Measurements from ENCODE around the gene FBXO5.
"Not testable (repeated sequence)": the region's sequence is repeated elsewhere in the genome, so short reads cannot be mapped to it uniquely, and the experiment has no call there.

Gene FBXO5

DNA sequence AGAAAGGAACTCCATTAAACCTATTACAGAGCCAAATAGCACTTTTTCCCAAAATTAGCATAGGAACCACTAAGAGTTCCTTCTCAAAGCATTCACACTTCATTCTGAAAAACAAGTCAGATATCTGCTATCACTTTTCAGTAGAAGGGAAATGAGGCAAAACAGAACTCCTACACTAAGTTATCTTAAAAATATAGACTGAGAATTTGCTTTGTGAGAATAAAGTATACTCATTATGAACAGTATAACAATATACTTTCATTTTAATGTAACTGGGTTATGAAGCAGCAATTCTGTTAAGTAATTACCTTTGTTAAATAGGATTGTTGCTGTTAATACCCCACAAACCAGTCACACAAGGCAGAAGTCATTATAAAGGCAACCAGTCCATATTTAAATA, 11.0 kb upstream of the FBXO5 start:
- TF ChIP-seq, protein P1, sequence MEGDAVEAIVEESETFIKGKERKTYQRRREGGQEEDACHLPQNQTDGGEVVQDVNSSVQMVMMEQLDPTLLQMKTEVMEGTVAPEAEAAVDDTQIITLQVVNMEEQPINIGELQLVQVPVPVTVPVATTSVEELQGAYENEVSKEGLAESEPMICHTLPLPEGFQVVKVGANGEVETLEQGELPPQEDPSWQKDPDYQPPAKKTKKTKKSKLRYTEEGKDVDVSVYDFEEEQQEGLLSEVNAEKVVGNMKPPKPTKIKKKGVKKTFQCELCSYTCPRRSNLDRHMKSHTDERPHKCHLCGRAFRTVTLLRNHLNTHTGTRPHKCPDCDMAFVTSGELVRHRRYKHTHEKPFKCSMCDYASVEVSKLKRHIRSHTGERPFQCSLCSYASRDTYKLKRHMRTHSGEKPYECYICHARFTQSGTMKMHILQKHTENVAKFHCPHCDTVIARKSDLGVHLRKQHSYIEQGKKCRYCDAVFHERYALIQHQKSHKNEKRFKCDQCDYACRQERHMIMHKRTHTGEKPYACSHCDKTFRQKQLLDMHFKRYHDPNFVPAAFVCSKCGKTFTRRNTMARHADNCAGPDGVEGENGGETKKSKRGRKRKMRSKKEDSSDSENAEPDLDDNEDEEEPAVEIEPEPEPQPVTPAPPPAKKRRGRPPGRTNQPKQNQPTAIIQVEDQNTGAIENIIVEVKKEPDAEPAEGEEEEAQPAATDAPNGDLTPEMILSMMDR (IDR thresholded peaks at IDR 0.05; ENCODE audit: extremely low read depth, insufficient read depth, missing control alignments), result no peak
- in situ Hi-C loops (cut with MboI; ENCODE audit: low pct_unique_long_range_greater_than_20kb, low sequenced_read_pairs, unreplicated experiment), result no loop called here
- DNase-seq (ENCODE audit: low spot score), result no peak

DNA sequence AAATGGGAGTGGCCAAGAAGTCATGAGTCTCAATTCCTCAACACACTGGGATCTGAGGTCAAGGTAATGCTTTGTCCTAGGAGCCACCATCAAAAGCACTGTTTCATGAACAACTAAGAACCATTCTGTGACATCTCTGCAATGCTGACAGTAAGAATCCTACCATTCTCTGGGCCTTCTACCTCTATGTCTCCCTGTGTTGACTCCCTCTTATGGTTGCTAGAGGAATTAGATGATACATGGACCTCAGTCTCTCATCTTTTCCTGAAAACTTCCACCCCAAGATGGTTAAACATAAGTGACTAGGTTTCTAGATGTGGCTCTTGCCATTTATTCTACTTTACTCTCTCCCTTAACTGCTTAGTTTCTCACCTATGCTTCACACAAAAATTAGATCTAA, 10.6 kb upstream of the FBXO5 start:
- TF ChIP-seq, protein P1 (IDR thresholded peaks at IDR 0.05; ENCODE audit: extremely low read depth, insufficient read depth, missing control alignments), result no peak
- in situ Hi-C loops (cut with MboI; ENCODE audit: low pct_unique_long_range_greater_than_20kb, low sequenced_read_pairs, unreplicated experiment), result no loop called here
- no peak for DNase-seq (ENCODE audit: low spot score)

DNA sequence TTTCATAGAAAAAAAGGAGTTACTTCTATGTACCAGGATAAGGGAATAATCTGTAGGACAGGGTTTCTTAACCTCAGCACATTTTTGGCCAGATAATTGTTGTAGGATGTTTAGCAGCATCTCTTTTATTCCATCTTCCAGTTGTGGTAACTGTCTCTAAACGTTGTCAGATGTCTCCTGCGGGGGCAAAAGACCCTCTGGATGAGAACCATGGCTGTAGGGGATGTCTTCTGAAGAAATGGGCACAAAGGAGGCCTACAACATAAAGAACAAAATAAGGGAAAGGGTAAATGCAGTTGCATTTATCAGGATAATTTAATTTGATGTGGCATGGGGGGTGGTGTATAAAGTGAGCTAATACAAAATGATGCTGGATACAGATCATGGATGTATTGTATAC, 4.1 kb upstream of the FBXO5 start:
- in situ Hi-C loops (cut with MboI; ENCODE audit: low pct_unique_long_range_greater_than_20kb, low sequenced_read_pairs, unreplicated experiment), result no loop called here
- no peak for DNase-seq (ENCODE audit: low spot score)
- TF ChIP-seq, protein P1 (IDR thresholded peaks at IDR 0.05; ENCODE audit: extremely low read depth, insufficient read depth, missing control alignments), result no peak

DNA sequence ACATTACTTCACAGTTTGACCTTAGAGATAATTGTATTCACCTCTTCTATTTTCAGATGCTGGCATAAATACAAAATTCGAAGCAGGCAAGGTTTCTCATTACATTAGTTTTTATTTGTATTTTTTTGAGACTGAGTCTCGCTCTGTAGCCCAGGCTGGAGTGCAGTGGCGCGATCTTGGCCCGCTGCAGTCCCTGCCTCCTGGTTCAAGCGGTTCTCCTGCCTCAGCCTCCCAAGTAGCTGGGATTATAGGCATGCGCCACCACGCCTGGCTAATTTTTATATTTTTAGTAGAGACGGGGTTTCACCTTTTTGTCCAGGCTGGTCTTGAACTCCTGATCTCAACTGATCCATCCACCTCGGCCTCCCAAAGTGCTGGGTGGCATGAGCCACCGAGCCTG, 2.5 kb upstream of the FBXO5 start:
- in situ Hi-C loops (cut with MboI; ENCODE audit: low pct_unique_long_range_greater_than_20kb, low sequenced_read_pairs, unreplicated experiment); DNase-seq (ENCODE audit: low spot score): not testable (repeated sequence)

DNA sequence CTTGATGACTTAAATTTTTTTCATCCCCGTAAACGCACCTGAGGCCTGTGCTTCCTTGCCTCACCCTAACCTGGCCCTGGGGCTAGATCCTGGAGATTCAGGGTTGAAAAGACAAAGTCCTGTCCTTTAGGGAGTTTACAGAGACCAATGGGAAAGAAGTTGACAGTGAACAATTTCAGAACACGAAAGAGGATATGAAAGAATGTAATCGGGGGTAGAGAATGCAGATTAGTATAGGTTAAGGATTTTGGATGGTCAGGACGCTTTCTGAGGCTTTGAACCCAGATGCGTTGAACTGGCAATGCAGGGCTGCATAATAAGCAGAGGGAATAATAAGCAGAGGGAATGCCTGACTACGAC, 1.7 kb upstream of the FBXO5 start:
- in situ Hi-C loops (cut with MboI; ENCODE audit: low pct_unique_long_range_greater_than_20kb, low sequenced_read_pairs, unreplicated experiment), result no loop called here
- peak; percentile 35 for DNase-seq (ENCODE audit: low spot score)
- TF ChIP-seq, protein P1 (IDR thresholded peaks at IDR 0.05; ENCODE audit: extremely low read depth, insufficient read depth, missing control alignments), result no peak

DNA sequence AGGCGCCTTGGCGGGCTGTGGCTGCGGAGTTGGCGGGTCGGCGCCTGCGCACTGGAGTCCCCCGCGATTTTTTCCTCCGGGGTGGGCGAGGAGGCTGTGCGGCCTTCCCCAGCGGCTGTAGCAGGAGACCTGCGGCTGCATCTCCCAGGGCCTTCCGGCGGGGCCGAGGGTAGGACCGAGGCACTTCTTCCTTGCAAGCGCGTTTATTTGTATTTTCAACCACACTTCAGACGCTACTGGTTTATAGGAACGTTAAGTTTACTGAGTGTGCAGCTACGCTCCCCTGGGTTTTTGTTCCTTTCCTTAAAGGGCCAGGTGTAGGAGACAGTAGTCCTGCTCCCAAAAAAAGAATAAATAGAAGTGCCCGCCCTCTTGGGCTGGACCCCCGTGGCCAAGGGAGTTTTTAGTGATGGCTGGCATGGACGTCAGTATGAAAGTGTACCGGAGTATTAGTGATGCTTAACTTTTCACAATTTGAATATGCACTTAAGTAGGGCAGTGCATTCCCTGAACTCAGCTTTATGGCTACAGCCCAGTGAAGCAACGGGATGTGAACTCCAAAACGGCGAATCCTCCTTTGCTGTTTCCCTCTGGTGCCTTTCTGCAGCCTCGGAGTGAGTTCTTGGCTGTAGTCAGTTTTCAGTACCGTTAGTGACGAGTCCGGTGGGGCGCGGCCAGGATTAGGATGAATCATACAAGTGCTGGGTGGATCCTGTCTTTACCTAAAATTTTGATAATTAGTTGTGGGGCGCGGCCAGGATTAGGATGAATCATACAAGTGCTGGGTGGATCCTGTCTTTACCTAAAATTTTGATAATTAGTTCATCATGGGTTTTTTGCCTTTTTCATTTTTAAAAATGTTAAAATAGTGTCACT, 1.0 kb upstream of the FBXO5 start:
- in situ Hi-C loops (cut with MboI; ENCODE audit: low pct_unique_long_range_greater_than_20kb, low sequenced_read_pairs, unreplicated experiment), result no loop called here
- peak; percentile 92 for DNase-seq (ENCODE audit: low spot score)
- TF ChIP-seq, protein P1 (IDR thresholded peaks at IDR 0.05; ENCODE audit: extremely low read depth, insufficient read depth, missing control alignments), result no peak

DNA sequence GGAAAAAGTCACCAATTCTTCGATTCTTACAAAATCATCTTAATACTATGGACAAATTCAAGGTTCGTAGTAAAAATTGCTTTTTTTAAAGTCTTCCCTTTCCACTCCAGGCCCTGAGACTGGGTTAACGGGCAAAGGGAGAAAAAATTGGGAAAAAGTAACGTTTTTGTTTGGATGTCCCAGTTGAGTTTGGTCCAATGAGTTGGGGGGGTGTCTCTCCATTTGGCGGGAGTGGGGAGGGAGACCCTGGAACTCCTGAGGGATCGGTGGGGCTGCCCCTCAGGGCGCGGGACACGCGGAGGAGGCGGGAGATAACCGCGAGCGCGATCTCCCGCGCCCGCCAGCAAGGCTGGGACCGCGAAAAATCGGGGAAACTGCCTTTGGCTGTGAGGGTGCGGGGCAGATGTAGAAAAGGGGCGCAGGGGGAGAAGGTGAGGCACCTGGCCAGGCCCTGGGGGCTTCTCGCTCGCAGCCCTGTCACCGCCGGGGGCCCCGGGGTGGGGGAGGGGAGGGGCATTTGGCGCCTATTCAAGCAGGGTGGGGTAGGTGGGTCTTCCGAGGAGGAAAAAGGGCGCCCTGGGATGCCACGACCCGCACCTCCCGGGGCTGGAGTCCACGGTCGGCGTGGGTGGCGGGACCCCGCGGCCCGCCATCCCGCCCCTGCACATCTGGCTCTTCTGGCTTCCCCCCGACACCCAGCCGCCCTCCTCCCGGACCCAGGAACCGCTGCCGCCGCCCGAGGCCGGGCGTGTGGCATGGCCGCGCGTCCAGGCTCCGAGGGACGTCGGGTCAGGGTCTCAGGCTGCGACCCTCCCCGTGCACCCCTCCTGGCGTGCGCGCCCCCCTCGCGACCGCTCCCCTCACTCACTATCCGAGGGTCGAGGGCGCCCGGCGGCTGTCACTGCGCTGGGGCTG, 595 bp downstream of the FBXO5 start:
- no peak for DNase-seq (ENCODE audit: low spot score)
- in situ Hi-C loops (cut with MboI; ENCODE audit: low pct_unique_long_range_greater_than_20kb, low sequenced_read_pairs, unreplicated experiment), result no loop called here
- TF ChIP-seq, protein P1 (IDR thresholded peaks at IDR 0.05; ENCODE audit: extremely low read depth, insufficient read depth, missing control alignments), result no peak

All from GM13977 (cell line).